ENCODE results near the gene DSE.

- no peak for TF ChIP-seq CTCF (IDR thresholded peaks at IDR 0.05)
- no peak for TF ChIP-seq POLR2A (IDR thresholded peaks at IDR 0.05)
Measured at GRCh38 chr6:116385459-116385802, 14.7 kb downstream of the DSE start.
